Heart left ventricle (tissue), 13 donors: ENCODE data around the gene CTNNBIP1.

Experiments used
- CTCF ChIP-seq, 12 donors: fragments of 200-600 bp; sonication (generic) in 4 of 12; IDR thresholded peaks; one replicate each; pipeline versions ENCODE4 v1.5.0 to v1.8.0; 2018 to 2022; ENCODE audit warnings: antibody characterized with exemption in 12 of 12, mild to moderate bottlenecking in 5 of 12
- POLR2A ChIP-seq, 2 donors: fragments of 450-650 bp; IDR thresholded peaks; one replicate each; pipeline ENCODE4 v1.6.1; 2017; ENCODE audit warnings: antibody characterized with exemption in 2 of 2, mild to moderate bottlenecking in 2 of 2, moderate library complexity in 2 of 2
- donor health status: ischemic (EF 13 %, LVEDD 7.1; RV severe dilation, severe dysfunction).
- donor health status: DM: no; HTN: yes; CAD: no.
- donor health status: DM: no; HTN: no; CAD: no.
- donor health status: ischemic (EF 25% LVEDD 6.9; RV normal size, moderate dysfunction).
- donor health status: ischemic (EF 25% LVEDD 5.7; RV mildly dilated, moderate dysfunction).
- donor health status: ischemic (EF 35%, LVEDD 5.7; RV mildly dilated, moderate dysfunction).
- donor health status: nonischemic (EF 11% LVEDD 7.7; RV severe dilation, severe dysfunction).
- donor health status: DM: yes; HTN: yes; CAD: no.
- donor health status: PGD.
- donor health status: ischemic (EF 29% LVEDD 5.4; RV normal size, mild dysfunction).
- donor health status: nonischemic (EF 23%, LVEDD 6.1; RV moderate dilation, normal function).

GRCh38 chr1:9883585-9884449, 26.3 kb downstream of the CTNNBIP1 start:
- TF ChIP-seq CTCF (IDR thresholded peaks at IDR 0.05): no peak
- TF ChIP-seq POLR2A (IDR thresholded peaks at IDR 0.05): no peak
